ENCODE measurements around the gene CUTA. TPM values are rescaled to one million over a fixed set of nuclear protein-coding genes. Genes with fewer than 3 reads are reported as not detected.
A peak's percentile ranks its signal among the peaks of the same experiment; 100 is the strongest.

The CUTA gene
- total RNA-seq, 1 experiment from 2014 or later, result 321 TPM

GRCh38 chr6:33424855-33425667 lies 7.2 kb upstream of the CUTA start:
- no peak for DNase-seq (ENCODE audit: low spot score)

- DNase-seq (ENCODE audit: low spot score), result no peak
Measured at GRCh38 chr6:33423777-33424176, 5.9 kb upstream of the CUTA start.

- DNase-seq (ENCODE audit: low spot score), result no peak
Measured at GRCh38 chr6:33421344-33421643, 3.4 kb upstream of the CUTA start.

DNA sequence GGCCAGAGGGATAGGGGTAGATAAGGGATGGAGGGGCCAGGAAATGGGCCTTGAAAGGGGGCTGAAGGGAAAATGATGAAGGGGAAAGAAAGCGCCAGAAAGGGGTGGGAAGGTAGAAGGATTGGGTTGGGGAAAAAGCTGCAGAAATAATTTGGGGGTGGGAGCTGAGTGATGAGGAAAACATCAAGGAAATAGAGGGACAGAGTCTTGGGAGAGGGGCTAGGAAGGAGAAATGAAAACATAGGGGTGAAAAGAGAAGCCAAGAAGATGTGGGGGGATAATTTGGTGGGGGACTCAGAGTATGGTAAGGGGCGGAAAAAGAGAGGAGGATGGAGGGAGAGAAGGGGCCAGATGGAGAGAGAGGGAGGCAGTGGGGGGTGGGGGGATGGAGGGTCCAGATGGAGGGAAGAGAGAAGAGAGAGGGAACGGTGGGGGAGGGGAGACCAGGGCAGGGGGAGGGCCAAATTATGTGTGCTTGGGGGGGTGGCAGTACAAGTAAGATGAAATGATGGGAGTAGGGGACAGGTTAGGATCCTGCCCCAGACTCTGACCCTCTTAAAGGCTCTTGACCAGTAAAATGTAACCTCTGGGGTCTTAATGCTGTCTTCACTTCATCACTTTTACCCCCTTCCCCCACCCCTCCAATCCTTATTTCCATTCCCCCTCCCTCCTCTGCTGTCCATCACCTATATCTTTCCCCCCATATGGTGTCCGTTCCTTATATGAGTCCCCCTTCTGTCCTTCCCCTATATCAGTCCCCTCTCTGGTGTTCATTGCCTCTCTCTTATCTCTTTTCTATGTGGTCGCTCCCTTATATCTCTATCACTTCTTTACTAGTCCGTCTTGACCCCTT lies 2.8 kb upstream of the CUTA start:
- no peak for DNase-seq (ENCODE audit: low spot score)

- no peak for DNase-seq (ENCODE audit: low spot score)
Measured at GRCh38 chr6:33419580-33420490, 1.9 kb upstream of the CUTA start, which contains the start of gene SYNGAP1. Gene SYNGAP1, plus strand, starts transcription at chr6:33420065. Its CDS starts 200 bp downstream, at chr6:33420265.

GRCh38 chr6:33418690-33419291 lies 884 bp upstream of the CUTA start:
- no peak for DNase-seq (ENCODE audit: low spot score)

DNA sequence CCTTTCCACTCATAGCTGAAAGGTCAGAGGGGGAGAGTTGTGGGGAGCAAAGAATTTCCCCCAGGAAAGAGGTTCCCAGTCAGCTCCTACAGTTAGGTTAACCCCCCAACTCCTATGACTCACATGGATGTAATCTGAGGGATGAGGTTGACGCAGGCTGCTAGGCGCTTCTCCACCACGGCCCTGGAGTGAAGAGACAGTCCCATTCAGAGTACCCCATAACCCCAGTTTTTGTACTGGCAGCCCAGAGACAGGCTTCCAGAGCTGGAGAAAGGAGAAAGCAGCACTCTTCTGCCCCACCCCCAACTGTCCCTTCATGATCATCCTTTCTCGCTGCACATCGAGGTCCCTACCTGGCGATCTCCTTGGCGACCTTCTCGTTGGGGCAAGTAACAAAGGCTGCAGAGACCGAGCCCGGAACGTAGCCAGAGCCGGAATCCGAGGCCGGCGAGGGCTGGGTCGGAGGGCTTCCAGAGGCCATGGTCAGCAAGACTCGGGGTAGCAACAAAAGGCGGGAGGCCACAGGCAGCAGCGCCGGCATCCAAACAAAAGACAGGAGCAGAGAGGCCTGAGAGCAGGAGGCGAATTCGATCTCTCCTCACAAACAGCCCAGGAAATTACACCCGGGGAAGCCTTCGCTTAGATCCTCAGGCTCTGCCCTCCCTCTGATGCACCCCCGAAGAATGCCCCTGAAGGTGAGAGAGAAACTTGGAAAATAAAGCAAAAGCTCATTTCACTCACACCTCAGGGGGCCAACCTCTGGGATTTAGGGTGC lies 592 bp downstream of the CUTA start:
- DNase-seq (ENCODE audit: low spot score), result peak; percentile 19

- no peak for DNase-seq (ENCODE audit: low spot score)
Measured at GRCh38 chr6:33416386-33417127, 1.4 kb downstream of the CUTA start.

DNA sequence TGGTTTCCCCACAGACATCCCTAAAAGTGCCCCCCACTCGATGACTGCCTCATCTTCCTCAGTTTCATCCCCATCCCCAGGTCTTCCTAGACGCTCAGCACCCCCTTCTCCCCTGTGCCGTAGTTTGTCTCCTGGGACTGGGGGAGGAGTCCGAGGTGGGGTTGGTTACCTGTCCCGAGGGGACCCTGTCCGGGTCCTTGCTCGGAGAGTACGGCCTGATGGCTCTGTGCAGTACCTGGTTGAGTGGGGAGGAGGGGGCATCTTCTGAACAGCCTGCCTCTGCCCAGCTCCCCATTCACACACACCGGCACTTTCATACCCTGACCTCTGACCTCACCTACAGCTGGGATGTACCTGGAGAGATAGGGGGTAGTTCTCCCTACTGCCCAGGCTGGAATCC lies 2.1 kb downstream of the CUTA start:
- DNase-seq (ENCODE audit: low spot score), result no peak

DNA sequence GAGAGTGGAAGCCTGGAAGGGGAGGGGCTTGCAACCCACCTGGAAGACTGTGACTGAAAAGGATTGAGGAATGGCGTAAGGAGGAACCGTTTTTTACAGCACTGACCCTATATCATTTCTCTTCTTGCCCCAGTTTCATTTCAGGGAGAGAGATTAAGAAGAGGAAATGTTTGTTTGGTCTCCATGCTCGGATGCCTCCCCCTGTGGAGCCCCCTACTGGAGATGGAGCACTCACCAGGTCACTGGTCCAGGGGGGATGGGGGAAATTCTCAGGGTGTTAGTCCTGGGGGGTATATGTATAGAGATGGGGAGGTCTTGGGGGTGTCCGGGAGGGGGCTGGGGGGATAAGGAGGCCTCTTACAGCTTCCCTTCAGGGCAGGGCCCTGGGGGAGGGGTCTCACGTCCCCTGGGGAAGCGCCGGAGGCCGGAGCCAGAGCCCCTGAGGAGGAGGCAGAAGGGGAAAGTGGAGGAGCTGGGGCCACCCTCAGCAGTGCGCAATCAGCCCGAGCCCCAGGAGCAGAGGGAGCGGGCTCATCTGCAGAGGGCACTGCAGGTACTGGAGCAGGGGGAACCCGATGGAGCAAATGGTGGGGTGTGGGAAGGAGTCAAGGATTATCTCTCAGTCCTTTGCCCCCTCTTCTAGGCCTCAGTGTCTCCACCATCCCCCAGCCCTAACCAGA lies 3.2 kb downstream of the CUTA start:
- no peak for DNase-seq (ENCODE audit: low spot score)

- no peak for DNase-seq (ENCODE audit: low spot score)
Measured at GRCh38 chr6:33413241-33414120, 4.4 kb downstream of the CUTA start.

DNA sequence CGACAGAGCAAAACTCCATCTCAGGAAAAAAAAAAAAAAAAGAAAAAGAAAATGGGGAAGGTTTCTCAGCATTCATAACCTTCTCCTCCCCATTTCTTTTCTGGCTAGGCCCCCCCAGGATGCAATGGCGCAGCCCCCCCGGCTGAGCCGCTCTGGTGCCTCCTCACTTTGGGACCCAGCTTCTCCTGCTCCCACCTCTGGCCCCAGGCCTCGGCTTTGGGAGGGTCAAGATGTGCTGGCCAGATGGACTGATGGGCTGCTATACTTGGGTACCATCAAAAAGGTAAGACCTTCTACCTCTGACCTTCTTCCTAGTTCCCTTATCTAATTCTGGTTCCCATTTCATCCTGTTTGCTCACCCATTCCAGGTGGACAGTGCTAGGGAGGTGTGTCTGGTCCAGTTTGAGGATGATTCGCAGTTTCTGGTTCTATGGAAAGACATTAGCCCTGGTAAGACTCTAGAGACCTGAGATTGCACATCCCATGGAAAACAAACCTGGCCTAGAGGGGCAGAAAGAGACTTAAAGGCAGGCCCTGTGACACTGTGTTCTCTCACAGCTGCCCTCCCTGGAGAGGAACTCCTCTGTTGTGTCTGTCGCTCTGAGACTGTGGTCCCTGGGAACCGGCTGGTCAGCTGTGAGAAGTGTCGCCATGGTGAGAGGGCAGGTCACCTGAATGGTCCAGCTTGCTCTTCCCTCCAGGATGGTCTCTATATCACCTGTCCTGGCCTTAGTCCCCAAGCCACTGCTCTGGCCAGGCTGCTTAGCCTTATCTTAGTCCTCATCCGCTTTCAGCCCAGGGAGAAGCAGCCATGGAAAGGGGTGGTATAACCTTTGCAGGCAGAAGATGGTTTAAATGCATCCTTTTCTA lies 5.5 kb downstream of the CUTA start:
- DNase-seq (ENCODE audit: low spot score), result no peak

DNA sequence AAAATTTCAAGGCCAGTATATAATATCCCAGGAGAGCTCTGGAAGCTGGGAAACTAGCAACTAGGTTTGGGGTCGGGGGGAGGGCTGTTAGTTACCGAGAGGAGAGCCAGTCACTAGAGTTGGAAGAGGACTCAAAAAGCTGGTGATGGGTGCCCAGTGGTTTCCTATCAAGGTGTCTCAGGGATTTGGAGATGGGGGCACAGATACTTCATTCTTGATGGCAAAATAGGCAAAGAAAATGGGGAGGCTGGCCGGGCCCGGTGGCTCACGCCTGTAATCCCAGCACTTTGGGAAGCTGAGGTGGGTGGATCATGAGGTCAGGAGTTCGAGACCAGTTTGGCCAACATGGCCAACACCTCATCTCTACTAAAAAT lies 6.3 kb downstream of the CUTA start:
- DNase-seq (ENCODE audit: low spot score), result no peak

- DNase-seq (ENCODE audit: low spot score), result no peak
Measured at GRCh38 chr6:33410711-33411631, 6.9 kb downstream of the CUTA start, which contains the start of gene PHF1. Gene PHF1, plus strand, starts transcription at chr6:33411014. Its CDS starts 1,250 bp downstream, at chr6:33412264.

DNA sequence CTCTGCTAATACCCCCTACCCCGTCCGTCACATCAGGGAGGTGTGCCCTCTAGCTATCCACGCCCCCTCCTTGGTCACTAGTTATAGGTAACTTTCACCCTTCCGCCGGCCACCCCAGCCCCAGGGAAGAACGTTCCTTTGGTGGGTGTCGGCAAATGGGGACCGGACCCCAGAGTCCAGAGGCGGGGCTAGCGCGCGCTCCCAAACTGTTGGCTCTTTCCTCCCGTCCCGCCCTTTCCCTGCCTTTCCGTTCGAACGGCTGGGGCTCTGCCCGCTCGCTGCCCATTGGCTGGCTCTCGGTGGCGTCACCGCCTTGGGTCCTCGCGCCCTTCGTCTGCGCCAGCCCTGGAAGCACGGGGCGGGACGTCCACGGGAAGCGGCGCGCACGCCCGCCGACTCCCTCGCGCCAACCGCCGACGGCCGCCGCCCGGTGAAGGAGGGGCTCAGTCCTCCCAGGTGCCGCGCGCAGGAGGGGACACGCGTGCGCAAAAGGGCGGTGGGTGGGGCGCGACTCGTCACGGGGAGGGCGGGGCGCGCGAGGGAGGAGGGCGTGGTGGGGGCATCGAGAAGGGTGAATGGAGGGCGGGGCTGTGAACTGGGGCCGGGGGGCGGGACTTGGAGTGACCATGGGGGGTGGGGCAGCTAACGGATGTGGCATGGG lies 7.7 kb downstream of the CUTA start:
- DNase-seq (ENCODE audit: low spot score), result peak; percentile 97

Measured in HT-29 (cell line).